CD4-positive, alpha-beta memory T cell (primary cell): Measurements from ENCODE around the gene PIK3R4. TPM values are rescaled to one million over a fixed set of nuclear protein-coding genes. Genes with fewer than 3 reads are reported as not detected.
A peak's percentile ranks its signal among the peaks of the same experiment; 100 is the strongest.

ENCODE experiments used
- CTCF ChIA-PET: fragments of 350-600 bp; sonication (Branson Sonifier 250); formaldehyde crosslinking; loops from one replicate; lab custom pipeline; 2021; ENCODE audit warnings: inconsistent platforms; ENCODE audit not compliant: partially characterized antibody; lab: Charles Lee
- POLR2A ChIA-PET: fragments of 350-600 bp; sonication (Branson Sonifier 250); formaldehyde crosslinking; loops from one replicate; lab custom pipeline; 2021; ENCODE audit not compliant: partially characterized antibody; lab: Charles Lee
- DNase-seq, 5 donors: peaks; one replicate each; pipeline versions ENCODE4 v3.0.0 to v3.0.0-alpha.2; 2020 to 2022; ENCODE audit warnings: mixed read lengths in 1 of 5
- H3K27ac ChIP-seq: one replicate; pipeline ENCODE4 v1.7.0; 2013; ENCODE audit warnings: low read depth, low read length
- H3K27me3 ChIP-seq: 2 replicates; pipeline ENCODE4 v1.7.0; 2013; ENCODE audit warnings: mild to moderate bottlenecking, low read length, moderate library complexity; ENCODE audit not compliant: insufficient read depth
- H3K36me3 ChIP-seq: 2 replicates; pipeline ENCODE4 v1.7.0; 2013; ENCODE audit warnings: mild to moderate bottlenecking, low read length, moderate library complexity; ENCODE audit not compliant: insufficient read depth
- H3K4me1 ChIP-seq: 2 replicates; pipeline ENCODE4 v1.7.0; 2013; ENCODE audit warnings: mild to moderate bottlenecking, low read length, moderate library complexity; ENCODE audit not compliant: insufficient read depth
- H3K4me3 ChIP-seq, 2 donors: one replicate each; pipeline ENCODE4 v1.7.0; 2013; ENCODE audit warnings: low read length in 2 of 2, mild to moderate bottlenecking in 1 of 2
- H3K9me3 ChIP-seq, 2 donors: one replicate each; pipeline ENCODE4 v1.7.0; 2013; ENCODE audit warnings: low read length in 2 of 2, control low read depth in 1 of 2; ENCODE audit not compliant: control insufficient read depth in 1 of 2
- H3K27ac Mint-ChIP-seq, 7 donors: one replicate each; pipeline ENCODE4 v1.8.0; 2020 to 2021; ENCODE audit warnings: mixed read lengths in 7 of 7, mild to moderate bottlenecking in 6 of 7, inconsistent platforms in 3 of 7, moderate library complexity in 3 of 7
- H3K27me3 Mint-ChIP-seq, 2 donors: one replicate each; pipeline ENCODE4 v1.8.0; 2020 to 2021; ENCODE audit warnings: mixed read lengths in 2 of 2
- H3K36me3 Mint-ChIP-seq, 2 donors: one replicate each; pipeline ENCODE4 v1.8.0; 2020 to 2021; ENCODE audit warnings: mixed read lengths in 2 of 2, inconsistent platforms in 1 of 2, mild to moderate bottlenecking in 1 of 2
- H3K4me1 Mint-ChIP-seq, 4 donors: one replicate each; pipeline ENCODE4 v1.8.0; 2020 to 2021; ENCODE audit warnings: mixed read lengths in 4 of 4, mild to moderate bottlenecking in 1 of 4
- H3K4me3 Mint-ChIP-seq, 8 donors: one replicate each; pipeline ENCODE4 v1.8.0; 2020 to 2021; ENCODE audit warnings: mixed read lengths in 8 of 8, mild to moderate bottlenecking in 7 of 8, moderate library complexity in 6 of 8, inconsistent platforms in 3 of 8
- H3K9me3 Mint-ChIP-seq, 8 donors: one replicate each; pipeline ENCODE4 v1.8.0; 2020 to 2021; ENCODE audit warnings: mixed read lengths in 8 of 8, mild to moderate bottlenecking in 5 of 8, inconsistent platforms in 3 of 8, moderate library complexity in 1 of 8
- intact Hi-C: fragments of 100-400 bp; cut with micrococcal nuclease; formaldehyde crosslinking; loops from one replicate; pipeline ENCODE4 v1.15.1; 2023
- polyA plus RNA-seq, 2 donors: library from polyadenylated mRNA; unstranded; fragments of 300-500 nt; fragmentation: Illumina TruSeq; gene quantifications; one replicate each; pipeline ENCODE4 v1.2.3, GENCODE V29; 2021
- total RNA-seq, 2 experiments: library from RNA; stranded (reverse); gene quantifications; one replicate each; pipeline ENCODE4 v1.2.3, GENCODE V29; 2021

Gene PIK3R4
- total and polyA plus RNA-seq, 4 experiments from 2014 or later = 18.7 to 33.2 (median 31.0) TPM

- no peaks in the 10 kb centered on the region for H3K4me1 ChIP-seq
- CTCF ChIA-PET = interaction anchor here (1.2 to 1.4 kb wide), 3 partner anchors 13 to 47 kb away, joined by 3 read pairs; no protein-coding TSS in a partner anchor
Measured at GRCh38 chr3:130711565-130712324, 34.9 kb downstream of the PIK3R4 start.

GRCh38 chr3:130709671-130710070 is 37.0 kb downstream of the PIK3R4 start:
- H3K4me1 Mint-ChIP-seq = peaks cover 0 to 9% (median 2%) of the 10 kb centered on the region in 4 donors
- H3K27ac ChIP-seq = no peak overlapping the region
- peaks cover 51 to 54% of the 10 kb centered on the region in 2 donors for H3K36me3 Mint-ChIP-seq
- no peaks in the 10 kb centered on the region for H3K4me1 ChIP-seq
- no peak overlapping the region for H3K4me3 ChIP-seq
- peaks cover 0 to 2% (median 0%) of the 10 kb centered on the region in 8 donors for H3K9me3 Mint-ChIP-seq
- no peaks in the 10 kb centered on the region for H3K27me3 Mint-ChIP-seq
- H3K36me3 ChIP-seq = no peaks in the 10 kb centered on the region
- no peaks in the 10 kb centered on the region for H3K27me3 ChIP-seq
- no peaks in the 10 kb centered on the region for H3K9me3 ChIP-seq
- CTCF ChIA-PET = no interaction called here
- intact Hi-C loops = no loop called here
- DNase-seq = no peak
- H3K4me3 Mint-ChIP-seq = no peak overlapping the region
- no peak overlapping the region for H3K27ac Mint-ChIP-seq
- POLR2A ChIA-PET = no interaction called here

More at GRCh38 chr3:130711565-130712324, 34.9 kb downstream of the PIK3R4 start:
- intact Hi-C loops = no loop called here
- peak overlapping the region in 1 of 7 donors; percentile 25 for H3K27ac Mint-ChIP-seq
- H3K36me3 Mint-ChIP-seq = peaks cover 57 to 58% of the 10 kb centered on the region in 2 donors
- no peak for DNase-seq
- POLR2A ChIA-PET = no interaction called here
- peaks cover 0 to 9% (median 2%) of the 10 kb centered on the region in 4 donors for H3K4me1 Mint-ChIP-seq
- H3K4me3 Mint-ChIP-seq = no peak overlapping the region
- no peak overlapping the region for H3K4me3 ChIP-seq
- H3K9me3 ChIP-seq = no peaks in the 10 kb centered on the region
- no peak overlapping the region for H3K27ac ChIP-seq
- no peaks in the 10 kb centered on the region for H3K27me3 Mint-ChIP-seq
- H3K36me3 ChIP-seq = peaks cover 9% of the 10 kb centered on the region
- peaks cover 0 to 3% (median 0%) of the 10 kb centered on the region in 8 donors for H3K9me3 Mint-ChIP-seq
- H3K27me3 ChIP-seq = no peaks in the 10 kb centered on the region

- H3K27me3 Mint-ChIP-seq = no peaks in the 10 kb centered on the region
- H3K4me1 ChIP-seq = no peaks in the 10 kb centered on the region
- intact Hi-C loops = no loop called here
- ChIA-PET CTCF (interaction anchor here (1.2 kb wide), 1 partner anchor 12 kb away, joined by 4 read pairs; no protein-coding TSS in a partner anchor), POLR2A (no interaction called here)
- peaks cover 53 to 57% of the 10 kb centered on the region in 2 donors for H3K36me3 Mint-ChIP-seq
- no peak overlapping the region for H3K27ac ChIP-seq
- DNase-seq = no peak
- H3K27ac Mint-ChIP-seq = peak overlapping the region in 1 of 7 donors; percentile 1
- no peaks in the 10 kb centered on the region for H3K9me3 ChIP-seq
- peaks cover 6% of the 10 kb centered on the region for H3K36me3 ChIP-seq
- no peaks in the 10 kb centered on the region for H3K27me3 ChIP-seq
- H3K9me3 Mint-ChIP-seq = no peaks in the 10 kb centered on the region
- H3K4me3 Mint-ChIP-seq = no peak overlapping the region
- no peak overlapping the region for H3K4me3 ChIP-seq
- peaks cover 0 to 7% (median under 1%) of the 10 kb centered on the region in 4 donors for H3K4me1 Mint-ChIP-seq
Measured at GRCh38 chr3:130707902-130708601, 38.6 kb downstream of the PIK3R4 start.

GRCh38 chr3:130705501-130705900 is 41.1 kb downstream of the PIK3R4 start:
- no peaks in the 10 kb centered on the region for H3K4me1 Mint-ChIP-seq
- no peak overlapping the region for H3K27ac Mint-ChIP-seq
- ChIA-PET POLR2A (no interaction called here), CTCF (no interaction called here)
- H3K4me3 Mint-ChIP-seq = no peak overlapping the region
- H3K27me3 Mint-ChIP-seq = no peaks in the 10 kb centered on the region
- no peak for DNase-seq
- H3K36me3 ChIP-seq = peaks cover 6% of the 10 kb centered on the region
- no peaks in the 10 kb centered on the region for H3K9me3 ChIP-seq
- H3K4me1 ChIP-seq = no peaks in the 10 kb centered on the region
- H3K27ac ChIP-seq = no peak overlapping the region
- peaks cover 60 to 63% of the 10 kb centered on the region in 2 donors for H3K36me3 Mint-ChIP-seq
- no peaks in the 10 kb centered on the region for H3K27me3 ChIP-seq
- intact Hi-C loops = no loop called here
- no peaks in the 10 kb centered on the region for H3K9me3 Mint-ChIP-seq
- no peak overlapping the region for H3K4me3 ChIP-seq

- Histone ChIP-seq H3K36me3 (peaks cover 10% of the 10 kb centered on the region), H3K4me1 (no peaks in the 10 kb centered on the region), H3K9me3 (no peaks in the 10 kb centered on the region), H3K4me3 (no peak overlapping the region), H3K27me3 (no peaks in the 10 kb centered on the region), H3K27ac (no peak overlapping the region)
- POLR2A ChIA-PET = no interaction called here
- intact Hi-C loops = no loop called here
- Mint-ChIP-seq H3K9me3 (no peaks in the 10 kb centered on the region), H3K27me3 (no peaks in the 10 kb centered on the region), H3K36me3 (peaks cover 73 to 76% of the 10 kb centered on the region in 2 donors), H3K4me1 (no peaks in the 10 kb centered on the region), H3K27ac (no peak overlapping the region), H3K4me3 (peak overlapping the region in 1 of 8 donors; percentile 26)
- CTCF ChIA-PET = interaction anchor here (0.6 to 2.9 kb wide), 2 partner anchors 14 to 56 kb away, joined by 3 to 9 read pairs; no protein-coding TSS in a partner anchor
- no peak for DNase-seq
Measured at GRCh38 chr3:130702985-130703384, 43.6 kb downstream of the PIK3R4 start.

GRCh38 chr3:130700541-130700940 is 46.1 kb downstream of the PIK3R4 start:
- intact Hi-C loops = no loop called here
- CTCF ChIA-PET = interaction anchor here (2.9 kb wide), 1 partner anchor 11 kb away, joined by 9 read pairs; no protein-coding TSS in a partner anchor
- Mint-ChIP-seq H3K4me1 (no peaks in the 10 kb centered on the region), H3K4me3 (no peak overlapping the region), H3K9me3 (no peaks in the 10 kb centered on the region), H3K27ac (no peak overlapping the region), H3K36me3 (peaks cover 62 to 81% of the 10 kb centered on the region in 2 donors), H3K27me3 (no peaks in the 10 kb centered on the region)
- POLR2A ChIA-PET = no interaction called here
- no peaks in the 10 kb centered on the region for H3K4me1 ChIP-seq
- no peaks in the 10 kb centered on the region for H3K9me3 ChIP-seq
- no peak for DNase-seq
- H3K27ac ChIP-seq = no peak overlapping the region
- H3K27me3 ChIP-seq = no peaks in the 10 kb centered on the region
- no peak overlapping the region for H3K4me3 ChIP-seq
- peaks cover 10% of the 10 kb centered on the region for H3K36me3 ChIP-seq

GRCh38 chr3:130699765-130700164 is 46.9 kb downstream of the PIK3R4 start:
- H3K36me3 Mint-ChIP-seq = peaks cover 64 to 84% of the 10 kb centered on the region in 2 donors
- Histone ChIP-seq H3K4me1 (no peaks in the 10 kb centered on the region), H3K4me3 (no peak overlapping the region), H3K36me3 (peaks cover 10% of the 10 kb centered on the region), H3K9me3 (no peaks in the 10 kb centered on the region), H3K27me3 (no peaks in the 10 kb centered on the region), H3K27ac (no peak overlapping the region)
- H3K9me3 Mint-ChIP-seq = no peaks in the 10 kb centered on the region
- intact Hi-C loops = loop anchor here (1.0 kb wide), 1 partner anchor 194 kb away; no protein-coding TSS in a partner anchor
- no peak overlapping the region for H3K4me3 Mint-ChIP-seq
- ChIA-PET CTCF (interaction anchor here (1.4 kb wide), 1 partner anchor 12 kb away, joined by 3 read pairs; no protein-coding TSS in a partner anchor), POLR2A (no interaction called here)
- peak in 3 of 5 donors; percentile 2 to 11 (median 5) for DNase-seq
- H3K4me1 Mint-ChIP-seq = no peaks in the 10 kb centered on the region
- H3K27ac Mint-ChIP-seq = no peak overlapping the region
- no peaks in the 10 kb centered on the region for H3K27me3 Mint-ChIP-seq
